HG03060 (cell line): Measurements from ENCODE around the gene HMGCR.

Experiments used
- ATAC-seq: cut with Tn5 transposase; IDR thresholded peaks from one replicate; pipeline ENCODE4 v1.9.1; 2021; ENCODE audit warnings: low read depth, moderate number of reproducible peaks; ENCODE audit not compliant: unreplicated experiment

HMGCR gene

GRCh38 chr5:75374394-75374814, 37.4 kb downstream of the HMGCR start:
- ATAC-seq, result no peak

- ATAC-seq, result no peak
Observed at GRCh38 chr5:75375414-75375813, 38.4 kb downstream of the HMGCR start.

GRCh38 chr5:75380099-75380498, 43.1 kb downstream of the HMGCR start:
- ATAC-seq, result no peak

- no peak for ATAC-seq
Observed at GRCh38 chr5:75381456-75381855, 44.4 kb downstream of the HMGCR start.

- no peak for ATAC-seq
Observed at GRCh38 chr5:75384218-75384617, 47.2 kb downstream of the HMGCR start.

- no peak for ATAC-seq
Observed at GRCh38 chr5:75387806-75388205, 50.8 kb downstream of the HMGCR start.

GRCh38 chr5:75389430-75389829, 52.4 kb downstream of the HMGCR start:
- ATAC-seq, result no peak

- ATAC-seq, result no peak
Observed at GRCh38 chr5:75395277-75395676, 58.3 kb downstream of the HMGCR start.

GRCh38 chr5:75405296-75405695, 68.3 kb downstream of the HMGCR start:
- no peak for ATAC-seq
